Measurements from ENCODE around the gene NTSR1.

NTSR1 gene

GRCh38 chr20:62772103-62772611 is 63.5 kb downstream of the NTSR1 start:
- DNase-seq (ENCODE audit: low spot score): no peak

GRCh38 chr20:62772619-62772989 is 64.0 kb downstream of the NTSR1 start:
- no peak for DNase-seq (ENCODE audit: low spot score)

DNA sequence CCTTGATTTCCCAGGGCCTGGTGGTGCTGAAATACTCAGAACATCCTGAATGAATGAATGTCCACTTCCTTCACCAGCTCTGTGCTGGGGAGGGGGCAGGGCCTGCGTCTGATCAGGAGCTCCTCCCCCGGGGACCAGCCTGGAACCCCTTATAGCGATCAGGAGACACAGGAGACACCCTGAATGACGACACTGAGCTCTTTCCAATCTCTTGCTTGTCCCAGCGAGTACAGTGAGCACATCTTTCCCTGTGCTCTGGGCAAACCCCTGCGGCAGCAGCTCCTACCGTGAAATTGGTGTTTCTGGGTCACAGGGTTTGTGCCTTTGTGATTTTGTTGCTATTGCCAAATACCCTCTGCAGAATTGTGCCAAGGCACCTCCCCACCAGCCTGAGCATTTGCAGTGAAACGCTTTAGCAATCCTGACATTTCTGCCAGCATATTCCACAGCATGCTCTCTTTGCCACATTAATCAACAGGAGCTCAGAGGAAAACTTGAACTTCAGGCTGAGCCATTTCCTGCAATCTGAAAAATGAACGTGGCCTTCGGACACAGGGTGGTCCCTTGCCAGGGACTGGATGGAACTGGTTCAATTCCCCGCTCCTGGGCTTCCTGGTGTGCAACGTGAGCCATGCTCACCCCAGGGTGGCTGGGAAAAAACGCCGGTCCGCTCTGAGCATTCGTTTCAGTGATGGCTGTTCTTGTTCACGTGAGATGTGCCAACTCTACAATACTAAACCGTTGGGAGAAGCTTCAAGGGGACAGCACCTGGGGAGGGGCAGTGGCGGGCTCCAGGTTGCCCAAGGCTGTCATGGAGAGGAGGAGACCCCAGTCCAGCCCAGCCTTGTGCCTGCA is 64.6 kb downstream of the NTSR1 start:
- peak; percentile 35 for DNase-seq (ENCODE audit: low spot score)

DNA sequence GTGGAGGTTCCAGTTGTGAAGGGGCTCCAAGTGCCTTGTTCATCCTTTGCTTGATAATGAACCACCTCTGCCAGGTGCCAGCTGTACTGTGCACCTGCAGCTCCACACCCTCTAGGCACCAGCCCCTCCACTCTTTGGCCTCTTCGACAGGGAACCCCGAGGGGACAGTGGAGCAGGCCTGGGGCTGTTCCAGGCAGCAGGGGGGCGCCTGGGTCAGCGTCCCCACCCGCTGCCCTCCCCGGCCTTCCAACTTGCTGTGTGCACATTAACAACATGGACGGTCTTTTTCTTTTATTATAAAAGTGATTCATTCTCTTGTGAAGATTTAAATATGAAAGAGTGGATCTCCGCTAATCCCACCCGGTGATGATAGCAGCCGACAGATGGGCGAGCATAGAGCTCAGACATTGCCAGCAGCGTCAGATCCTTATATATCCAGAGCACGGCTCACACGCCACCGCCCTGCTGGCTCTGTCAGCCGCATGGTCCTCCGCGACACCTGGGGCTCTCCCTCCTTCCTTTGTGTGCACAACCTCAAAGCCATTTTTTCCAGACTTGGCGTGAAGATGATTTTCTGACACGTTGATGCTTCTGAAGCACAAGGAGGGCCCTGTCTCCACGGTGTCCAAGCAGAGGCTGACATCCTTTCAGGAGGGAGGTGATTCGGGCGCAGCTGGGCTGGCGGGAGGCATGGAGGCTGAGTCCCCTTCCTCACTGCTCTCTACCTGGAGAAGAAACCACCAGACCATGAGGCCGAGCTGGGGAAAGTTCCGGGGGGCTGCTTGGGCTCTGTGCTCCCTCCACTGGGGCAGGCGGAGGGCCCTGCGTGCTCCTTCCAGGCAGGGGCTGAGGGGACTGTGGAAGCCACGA is 65.4 kb downstream of the NTSR1 start:
- no peak for DNase-seq (ENCODE audit: low spot score)

GRCh38 chr20:62774762-62775161 is 66.1 kb downstream of the NTSR1 start:
- no peak for DNase-seq (ENCODE audit: low spot score)

GRCh38 chr20:62775206-62775605 is 66.6 kb downstream of the NTSR1 start:
- DNase-seq (ENCODE audit: low spot score): no peak

- DNase-seq (ENCODE audit: low spot score): no peak
These were observed 67.5 kb downstream of the NTSR1 start for GRCh38 chr20:62776035-62776691.

GRCh38 chr20:62776692-62777527 is 68.3 kb downstream of the NTSR1 start:
- peak; percentile 74 for DNase-seq (ENCODE audit: low spot score)

DNA sequence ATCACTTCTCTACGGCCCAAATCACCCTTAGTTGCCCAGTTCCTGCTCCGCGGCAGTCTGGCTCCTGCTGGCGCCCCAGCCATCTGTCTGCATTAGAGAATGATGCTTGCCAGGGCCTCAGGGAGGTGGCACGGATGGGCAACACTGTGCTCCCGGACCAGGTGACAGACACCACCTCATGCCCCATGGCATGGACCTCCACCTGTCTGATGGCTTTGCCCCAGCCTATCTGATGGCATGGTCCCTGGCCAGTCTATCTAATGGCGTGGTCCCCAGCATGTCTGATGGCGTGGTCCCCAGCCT is 68.8 kb downstream of the NTSR1 start:
- no peak for DNase-seq (ENCODE audit: low spot score)

DNA sequence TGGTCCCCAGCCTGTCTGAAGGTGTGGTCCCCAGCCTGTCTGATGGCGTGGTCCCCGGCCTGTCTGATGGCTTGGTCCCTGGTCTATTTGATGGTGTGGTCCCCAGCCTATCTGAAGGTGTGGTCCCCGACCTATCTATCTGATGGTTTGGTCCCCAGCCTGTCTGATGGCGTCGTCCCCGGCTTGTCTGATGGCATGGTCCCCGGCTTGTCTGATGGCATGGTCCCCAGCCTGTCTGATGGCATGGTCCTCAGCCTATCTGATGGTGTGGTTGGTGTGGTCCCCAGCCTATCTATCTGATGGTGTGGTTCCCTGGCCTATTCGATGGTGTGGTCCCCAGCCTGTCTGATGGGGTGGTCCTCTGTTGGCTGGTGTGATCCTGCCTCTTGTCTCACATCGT is 69.4 kb downstream of the NTSR1 start:
- no peak for DNase-seq (ENCODE audit: low spot score)

DNA sequence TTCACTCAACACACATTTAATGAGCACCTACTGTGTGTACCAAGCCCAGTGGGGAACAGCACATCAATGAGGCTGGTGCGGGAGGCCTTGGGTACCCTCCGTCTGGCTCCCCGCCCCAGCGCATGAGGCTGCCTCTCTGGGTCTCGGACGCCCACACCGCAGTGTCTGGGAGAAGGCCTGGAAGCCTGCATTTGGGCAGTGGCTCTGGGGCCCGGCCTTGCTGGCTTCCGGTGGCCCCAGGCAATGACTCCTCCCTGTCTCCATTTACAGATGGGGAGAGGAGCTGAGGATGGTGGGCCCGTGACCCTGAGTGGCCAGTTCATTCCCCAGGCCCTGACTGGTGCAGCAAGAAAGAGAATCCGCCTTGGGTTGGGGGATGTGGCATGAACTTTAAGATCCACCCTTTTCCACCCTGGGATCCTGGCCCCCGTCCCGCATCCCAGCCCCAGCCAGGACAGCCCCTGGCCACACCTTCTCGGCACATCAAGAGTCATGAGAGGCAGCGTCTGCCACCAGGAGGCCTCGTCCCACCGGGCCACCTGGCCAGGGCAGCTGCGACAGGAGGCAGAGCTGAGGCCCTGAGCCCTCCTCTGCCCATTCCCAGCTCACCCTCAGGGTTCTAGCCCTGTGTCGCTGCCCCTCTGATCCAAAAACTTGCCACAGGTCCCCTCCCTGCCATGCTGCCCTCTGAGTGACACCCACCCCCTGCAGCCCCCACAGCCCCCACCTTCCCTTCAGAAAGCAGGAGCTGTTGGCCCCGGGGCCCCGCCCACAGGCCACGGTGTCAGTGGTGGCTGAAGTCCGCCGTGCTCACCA is 70.2 kb downstream of the NTSR1 start:
- no peak for DNase-seq (ENCODE audit: low spot score)

- no peak for DNase-seq (ENCODE audit: low spot score)
These were observed 70.7 kb downstream of the NTSR1 start for GRCh38 chr20:62779417-62779685.

DNA sequence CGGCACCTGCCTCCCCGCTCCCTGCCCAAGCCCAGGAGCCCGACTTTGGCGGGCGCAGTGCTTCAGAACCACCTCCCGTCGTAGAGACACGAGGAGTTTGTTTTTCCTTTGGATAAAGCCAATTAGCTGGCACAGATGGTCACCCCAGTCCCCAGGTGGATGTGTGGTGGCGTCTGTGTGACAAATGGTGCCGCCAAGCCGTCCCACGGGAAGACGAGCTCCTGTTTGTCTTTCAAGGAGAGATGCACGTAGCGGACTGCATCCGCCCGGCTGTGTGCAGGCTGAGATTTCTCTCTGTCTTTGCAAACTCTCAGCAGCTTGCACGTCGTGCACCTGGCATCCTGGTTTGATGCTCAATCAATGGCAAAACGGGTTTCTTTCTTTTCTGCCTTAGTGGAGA is 71.6 kb downstream of the NTSR1 start:
- no peak for DNase-seq (ENCODE audit: low spot score)

GRCh38 chr20:62780696-62781095 is 72.1 kb downstream of the NTSR1 start:
- no peak for DNase-seq (ENCODE audit: low spot score)

- DNase-seq (ENCODE audit: low spot score): no peak
These were observed 73.7 kb downstream of the NTSR1 start for GRCh38 chr20:62782149-62782892.

DNA sequence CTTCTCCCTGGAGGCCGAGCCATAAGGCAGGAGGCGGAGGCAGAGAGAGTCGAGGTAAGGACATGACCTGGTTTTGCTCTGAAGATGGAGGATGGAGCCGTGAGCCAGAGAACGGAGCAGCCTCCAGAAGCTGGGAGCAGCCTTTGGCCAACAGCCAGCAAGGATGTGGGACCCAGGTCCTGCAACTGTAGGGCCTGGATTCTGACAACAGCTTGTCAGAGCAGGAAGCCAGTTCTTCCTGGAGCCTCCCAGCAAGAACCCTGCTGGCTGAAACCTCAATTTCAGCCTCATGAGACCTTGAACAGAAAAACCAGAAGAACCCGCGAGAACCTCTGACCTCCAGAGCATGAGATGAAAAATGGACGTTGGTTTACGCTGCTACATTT is 74.2 kb downstream of the NTSR1 start:
- no peak for DNase-seq (ENCODE audit: low spot score)

- DNase-seq (ENCODE audit: low spot score): no peak
These were observed 75.9 kb downstream of the NTSR1 start for GRCh38 chr20:62784497-62784896.

DNA sequence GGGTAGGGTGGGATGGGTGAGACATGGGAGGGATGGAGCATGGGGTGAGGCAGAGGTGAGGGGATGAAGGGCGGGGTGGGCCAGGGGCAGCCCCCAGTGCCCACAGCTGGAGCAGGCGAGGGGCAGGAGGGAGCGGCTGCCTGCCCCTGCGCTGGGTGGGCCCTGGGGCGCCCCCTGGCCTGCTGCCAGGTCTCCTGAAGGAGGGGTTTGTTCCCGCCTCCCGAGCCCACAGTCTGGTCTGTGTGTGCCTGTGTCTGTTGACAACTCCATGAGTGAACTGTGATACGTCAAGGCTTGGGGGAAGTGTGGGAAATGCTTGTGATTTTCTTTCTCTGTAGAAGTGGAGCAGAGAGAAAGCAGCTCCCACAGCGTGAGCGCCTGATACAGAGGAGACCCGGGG is 76.8 kb downstream of the NTSR1 start:
- DNase-seq (ENCODE audit: low spot score): no peak

GRCh38 chr20:62786157-62786556 is 77.5 kb downstream of the NTSR1 start:
- DNase-seq (ENCODE audit: low spot score): peak; percentile 14

DNA sequence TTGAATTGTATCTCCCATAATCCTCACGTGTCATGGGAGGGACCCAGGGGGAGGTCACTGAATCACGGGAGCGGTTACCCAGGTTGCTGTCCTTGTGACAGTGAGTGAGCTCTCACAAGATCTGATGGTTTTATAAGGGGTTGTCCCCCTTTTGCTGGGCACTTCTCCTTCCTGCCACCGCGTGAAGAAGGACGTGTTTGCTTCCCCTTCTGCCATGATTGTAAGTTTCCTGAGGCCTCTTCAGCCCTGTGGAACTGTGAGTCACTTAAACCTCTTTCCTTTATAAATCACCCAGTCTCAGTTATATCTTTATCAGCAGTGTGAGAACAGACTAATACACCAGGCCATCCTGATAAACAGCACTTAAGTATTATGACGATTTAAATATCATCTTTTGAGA is 78.7 kb downstream of the NTSR1 start:
- no peak for DNase-seq (ENCODE audit: low spot score)

DNA sequence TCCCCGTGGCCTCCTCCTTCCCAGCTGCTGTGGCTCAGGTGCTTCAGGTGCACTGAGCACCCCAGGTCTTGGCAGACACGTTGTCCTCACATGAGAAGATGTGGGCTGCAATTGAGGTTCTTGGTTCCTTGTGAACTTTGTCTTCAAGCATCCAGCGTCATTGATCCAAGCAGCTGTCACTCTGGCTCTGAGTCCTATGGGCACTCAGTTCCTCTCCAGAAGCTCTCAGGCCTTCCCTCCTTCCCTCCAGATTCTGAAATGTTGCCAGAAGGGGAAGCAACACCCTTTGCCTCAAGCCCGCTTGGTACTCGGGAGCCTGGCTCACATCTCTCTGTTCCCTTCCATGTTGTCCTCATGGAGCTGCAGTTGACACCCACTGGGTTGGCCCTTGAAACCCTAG is 79.2 kb downstream of the NTSR1 start:
- DNase-seq (ENCODE audit: low spot score): no peak

All from kidney tubule cell (primary cell).